ELR (cell line): Measurements from ENCODE around the gene CACNA1F.
A peak's percentile ranks its signal among the peaks of the same experiment; 100 is the strongest.

ENCODE experiments used
- DNase-seq: peaks from one replicate; pipeline ENCODE4 v3.0.0-alpha.2; 2015; ENCODE audit warnings: low read depth

Gene CACNA1F

GRCh38 chrX:49197543-49198087 lies 35.5 kb downstream of the CACNA1F start:
- no peak for DNase-seq

GRCh38 chrX:49193542-49193964 lies 39.6 kb downstream of the CACNA1F start:
- no peak for DNase-seq

- peak; percentile 46 for DNase-seq
Measured at GRCh38 chrX:49192722-49193328, 40.3 kb downstream of the CACNA1F start.

- DNase-seq, result no peak
Measured at GRCh38 chrX:49191574-49192011, 41.5 kb downstream of the CACNA1F start.

- DNase-seq, result peak; percentile 98
Measured at GRCh38 chrX:49190821-49191573, 42.1 kb downstream of the CACNA1F start.

- no peak for DNase-seq
Measured at GRCh38 chrX:49189606-49190005, 43.5 kb downstream of the CACNA1F start.

GRCh38 chrX:49188468-49189076 lies 44.6 kb downstream of the CACNA1F start:
- no peak for DNase-seq

GRCh38 chrX:49187526-49187925 lies 45.6 kb downstream of the CACNA1F start:
- DNase-seq, result no peak

GRCh38 chrX:49187028-49187394 lies 46.1 kb downstream of the CACNA1F start:
- no peak for DNase-seq

GRCh38 chrX:49186125-49187027 lies 46.8 kb downstream of the CACNA1F start, which contains the start of gene PRICKLE3:
Gene PRICKLE3 (minus strand): TSS chrX:49186373. CDS start chrX:49186297, 76 bp downstream.
- DNase-seq, result peak; percentile 74

GRCh38 chrX:49184294-49185281 lies 48.6 kb downstream of the CACNA1F start:
- peak; percentile 94 for DNase-seq

GRCh38 chrX:49183701-49184281 lies 49.3 kb downstream of the CACNA1F start:
- no peak for DNase-seq

GRCh38 chrX:49179358-49179757 lies 53.8 kb downstream of the CACNA1F start:
- DNase-seq, result no peak

GRCh38 chrX:49178537-49178936 lies 54.6 kb downstream of the CACNA1F start:
- DNase-seq, result no peak

- DNase-seq, result no peak
Measured at GRCh38 chrX:49177873-49178480, 55.2 kb downstream of the CACNA1F start.

- no peak for DNase-seq
Measured at GRCh38 chrX:49177338-49177833, 55.8 kb downstream of the CACNA1F start.

GRCh38 chrX:49176421-49177326 lies 56.5 kb downstream of the CACNA1F start:
- DNase-seq, result no peak
